H1 (cell line): ENCODE measurements around the gene KCNB1. TPM values are rescaled to one million over a fixed set of nuclear protein-coding genes. Genes with fewer than 3 reads are reported as not detected.

Experiments
- CTCF ChIA-PET: fragments of 300-600 bp; sonication (Branson Sonifier 250); formaldehyde crosslinking; loops from one replicate; lab custom pipeline; 2021; ENCODE audit not compliant: partially characterized antibody; lab: Charles Lee
- POLR2A ChIA-PET: fragments of 300-600 bp; sonication (Branson Sonifier 250); formaldehyde crosslinking; loops from one replicate; lab custom pipeline; 2021; ENCODE audit warnings: inconsistent platforms; ENCODE audit not compliant: partially characterized antibody; lab: Charles Lee
- DNase-seq, 2 experiments: peaks; one replicate each; pipeline versions ENCODE4 v3.0.0 to v3.0.0-alpha.2; 2010 to 2022; ENCODE audit warnings: low spot score in 2 of 2, low read depth in 1 of 2, mixed read lengths in 1 of 2
- FAIRE-seq: peaks from 2 replicates; lab custom pipeline; 2011; peaks lifted over from hg19 to GRCh38; lab: Jason Lieb, UNC
- H2AFZ ChIP-seq: 2 replicates; pipeline ENCODE4 v1.8.1; 2012; ENCODE audit warnings: low read length, inconsistent platforms
- H2AK5ac ChIP-seq: 2 replicates; pipeline ENCODE4 v1.6.1; 2013; ENCODE audit warnings: low read depth, low read length
- H2BK120ac ChIP-seq: replicated peaks from 2 replicates; pipeline ENCODE3; 2013; ENCODE audit warnings: low read depth, low read length, inconsistent platforms
- H2BK12ac ChIP-seq: 2 replicates; pipeline ENCODE4 v1.6.1; 2013; ENCODE audit warnings: low read depth, low read length
- H2BK15ac ChIP-seq: 2 replicates; pipeline ENCODE4 v1.6.1; 2013; ENCODE audit warnings: low read length
- H2BK20ac ChIP-seq: 2 replicates; pipeline ENCODE4 v1.6.1; 2013; ENCODE audit warnings: low read length
- H2BK5ac ChIP-seq: 2 replicates; pipeline ENCODE4 v1.6.1; 2013; ENCODE audit warnings: low read depth, low read length
- H3K14ac ChIP-seq: 2 replicates; pipeline ENCODE4 v1.6.1; 2013; ENCODE audit warnings: inconsistent platforms; ENCODE audit not compliant: insufficient read length
- H3K18ac ChIP-seq: 2 replicates; pipeline ENCODE4 v1.6.1; 2013; ENCODE audit warnings: low read length; ENCODE audit errors: extremely low read depth
- H3K23ac ChIP-seq: 2 replicates; pipeline ENCODE4 v1.6.1; 2013; ENCODE audit warnings: inconsistent platforms; ENCODE audit not compliant: insufficient read length
- H3K23me2 ChIP-seq: 2 replicates; pipeline ENCODE4 v1.6.1; 2013; ENCODE audit warnings: low read depth, low read length
- H3K27ac ChIP-seq: 2 replicates; pipeline ENCODE4 v1.6.1; 2011; ENCODE audit warnings: low read depth, low read length, inconsistent platforms
- H3K27me3 ChIP-seq, 4 experiments: replicated peaks in 1 of 4; 1 replicate in 1 of 4; 2 replicates in 3 of 4; pipeline versions ENCODE4 v1.6.1 to v1.8.1; 2011 to 2013; ENCODE audit warnings: low read length in 3 of 4, mild to moderate bottlenecking in 3 of 4, inconsistent platforms in 2 of 4, mixed read lengths in 2 of 4, moderate library complexity in 1 of 4; ENCODE audit not compliant: control insufficient read depth in 3 of 4, insufficient read depth in 3 of 4; ENCODE audit errors: extremely low read depth in 1 of 4
- H3K36me3 ChIP-seq, 4 experiments: 2 replicates each; pipeline versions ENCODE4 v1.6.1 to v1.8.1; 2011 to 2013; ENCODE audit warnings: mild to moderate bottlenecking in 4 of 4, low read length in 3 of 4, moderate library complexity in 2 of 4, control low read depth in 1 of 4, inconsistent platforms in 1 of 4; ENCODE audit not compliant: insufficient read depth in 4 of 4, control insufficient read depth in 2 of 4
- H3K4ac ChIP-seq: replicated peaks from 2 replicates; pipeline ENCODE3; 2013; ENCODE audit warnings: low read length, low read depth, mixed read lengths, inconsistent platforms; ENCODE audit not compliant: insufficient read length
- H3K4me1 ChIP-seq, 4 experiments: replicated peaks in 1 of 4; 1 replicate in 1 of 4; 2 replicates in 3 of 4; pipeline versions ENCODE4 v1.6.1 to v1.8.1; 2011 to 2013; ENCODE audit warnings: low read length in 3 of 4, inconsistent platforms in 2 of 4, mixed read lengths in 1 of 4; ENCODE audit not compliant: insufficient read depth in 4 of 4, control insufficient read depth in 3 of 4
- H3K4me2 ChIP-seq, 2 experiments: 2 replicates each; pipeline versions ENCODE4 v1.6.1 to v1.8.1; 2011 to 2013; ENCODE audit warnings: low read depth in 2 of 2, low read length in 2 of 2, control low read depth in 1 of 2, inconsistent platforms in 1 of 2, mild to moderate bottlenecking in 1 of 2; ENCODE audit not compliant: insufficient read depth in 1 of 2
- H3K4me3 ChIP-seq, 4 experiments: fragments of 200-600, 300-600 bp in 1 of 4; sonication (generic), shearing (Covaris generic), sonication (Bioruptor Twin) in 1 of 4; 2 replicates each; pipeline versions ENCODE4 v1.5.1 to v1.8.1; 2011 to 2016; ENCODE audit warnings: low read length in 4 of 4, low read depth in 3 of 4, control low read depth in 2 of 4, inconsistent platforms in 2 of 4, mild to moderate bottlenecking in 2 of 4, mixed read lengths in 1 of 4, moderate library complexity in 1 of 4; ENCODE audit not compliant: insufficient read depth in 2 of 4; ENCODE audit errors: extremely low read depth in 1 of 4
- H3K56ac ChIP-seq: replicated peaks from 2 replicates; pipeline ENCODE3; 2013; ENCODE audit warnings: low read depth, mild to moderate bottlenecking, mixed read lengths, low read length, inconsistent platforms; ENCODE audit not compliant: insufficient read length
- H3K79me1 ChIP-seq: 2 replicates; pipeline ENCODE4 v1.6.1; 2013; ENCODE audit warnings: low read depth, low read length, control low read depth
- H3K79me2 ChIP-seq, 2 experiments: 2 replicates each; pipeline versions ENCODE4 v1.6.1 to v1.8.1; 2012 to 2013; ENCODE audit warnings: low read length in 2 of 2, mild to moderate bottlenecking in 2 of 2, inconsistent platforms in 1 of 2; ENCODE audit not compliant: insufficient read depth in 2 of 2, control insufficient read depth in 1 of 2
- H3K9ac ChIP-seq, 4 experiments: replicated peaks in 1 of 4; 1 replicate in 1 of 4; 2 replicates in 3 of 4; pipeline versions ENCODE4 v1.6.1 to v1.8.1; 2011 to 2013; ENCODE audit warnings: low read depth in 3 of 4, low read length in 3 of 4, control low read depth in 2 of 4, mild to moderate bottlenecking in 2 of 4, moderate library complexity in 2 of 4, inconsistent platforms in 1 of 4; ENCODE audit errors: extremely low read depth in 1 of 4
- H3K9me3 ChIP-seq, 2 experiments: 2 replicates each; pipeline versions ENCODE4 v1.6.1 to v1.8.1; 2012 to 2013; ENCODE audit warnings: mild to moderate bottlenecking in 2 of 2, moderate library complexity in 2 of 2, control low read depth in 1 of 2, inconsistent platforms in 1 of 2, low read depth in 1 of 2, low read length in 1 of 2, mixed read lengths in 1 of 2; ENCODE audit not compliant: insufficient read depth in 2 of 2
- H4K20me1 ChIP-seq, 2 experiments: replicated peaks in 1 of 2; 2 replicates each; pipeline versions ENCODE3 to v1.8.1; 2011 to 2013; ENCODE audit warnings: inconsistent platforms in 2 of 2, low read length in 2 of 2, mild to moderate bottlenecking in 1 of 2; ENCODE audit not compliant: insufficient read depth in 2 of 2, control insufficient read depth in 1 of 2
- H4K5ac ChIP-seq: 2 replicates; pipeline ENCODE4 v1.6.1; 2013; ENCODE audit warnings: low read length, low read depth, mixed read lengths, inconsistent platforms; ENCODE audit not compliant: insufficient read length
- H4K8ac ChIP-seq: 2 replicates; pipeline ENCODE4 v1.8.0; 2013; ENCODE audit warnings: mild to moderate bottlenecking, moderate library complexity, low read length, inconsistent platforms; ENCODE audit not compliant: insufficient read depth; ENCODE audit errors: extremely low read depth
- H4K91ac ChIP-seq: replicated peaks from 2 replicates; pipeline ENCODE3; 2013; ENCODE audit warnings: low read length, mixed read lengths, inconsistent platforms; ENCODE audit not compliant: insufficient read length
- BCL11A ChIP-seq, 2 experiments: IDR thresholded peaks; one replicate each; pipeline ENCODE4 v1.6.1; 2011; ENCODE audit warnings: low read depth in 2 of 2, low read length in 2 of 2, mild to moderate bottlenecking in 2 of 2
- FOSL1 ChIP-seq: IDR thresholded peaks from 2 replicates; pipeline ENCODE4 v1.6.1; 2011; ENCODE audit warnings: mild to moderate bottlenecking, low read depth, low read length, moderate library complexity; ENCODE audit not compliant: insufficient read depth
- HDAC2 ChIP-seq, 2 experiments: fragments of 300-600 bp in 1 of 2; sonication (generic) in 1 of 2; IDR thresholded peaks; 2 replicates each; pipeline ENCODE4 v1.6.1; 2011 to 2012; ENCODE audit warnings: low read depth in 2 of 2, low read length in 2 of 2, mild to moderate bottlenecking in 2 of 2, moderate library complexity in 2 of 2, borderline replicate concordance in 1 of 2, inconsistent platforms in 1 of 2
- HDAC6 ChIP-seq: IDR thresholded peaks from one replicate; pipeline ENCODE4 v1.7.1; 2012; ENCODE audit warnings: low read depth, mild to moderate bottlenecking, inconsistent platforms, low read length, moderate library complexity
- MAFK ChIP-seq: IDR thresholded peaks from 2 replicates; pipeline ENCODE4 v1.6.1; 2012; ENCODE audit warnings: low read depth, mild to moderate bottlenecking, improper control_type of control experiment, low read length
- SIRT6 ChIP-seq: IDR thresholded peaks from one replicate; pipeline ENCODE4 v1.7.1; 2012; ENCODE audit warnings: low read length, inconsistent platforms
- SP1 ChIP-seq: IDR thresholded peaks from 2 replicates; pipeline ENCODE4 v1.6.1; 2011; ENCODE audit warnings: low read depth, low read length
- TAF1 ChIP-seq: IDR thresholded peaks from 2 replicates; pipeline ENCODE4 v1.6.1; 2011; ENCODE audit warnings: mild to moderate bottlenecking, low read depth, low read length
- TAF7 ChIP-seq: optimal IDR thresholded peaks from 2 replicates; pipeline ENCODE3; 2011; ENCODE audit warnings: low read depth, mild to moderate bottlenecking, inconsistent platforms, low read length, moderate library complexity, borderline replicate concordance
- TCF12 ChIP-seq: IDR thresholded peaks from 2 replicates; pipeline ENCODE4 v1.6.1; 2011; ENCODE audit warnings: low read depth, mild to moderate bottlenecking, low read length
- TEAD4 ChIP-seq: IDR thresholded peaks from 2 replicates; pipeline ENCODE4 v1.6.1; 2012; ENCODE audit warnings: low read depth, low read length, inconsistent platforms, mixed read lengths
- WGBS, 2 experiments: shearing (Covaris generic) in 1 of 2; methylation state at CpG; one replicate each; pipeline versions ENCODE4 v1.1.6 to v1.1.7; 2013 to 2015; ENCODE audit warnings: low lambda C conversion rate in 2 of 2, mixed read lengths in 2 of 2, inconsistent platforms in 1 of 2, low coverage in 1 of 2, missing lambda C conversion rate in 1 of 2; ENCODE audit not compliant: insufficient replicate concordance in 2 of 2, insufficient coverage in 1 of 2, insufficient read length in 1 of 2; ENCODE audit errors: extremely low coverage in 1 of 2, missing lambda C conversion rate in 1 of 2; 5-methylcytosine and 5-hydroxymethylcytosine counted together
- polyA plus RNA-seq, 7 experiments: library from polyadenylated mRNA; depleted of rRNA in 3 of 7; stranded (reverse) in 5 of 7; unstranded in 2 of 7; fragments of >200 nt in 5 of 7; fragments of 200-250 nt in 2 of 7; gene quantifications; 1 replicate in 5 of 7; 2 replicates in 1 of 7; 4 replicates in 1 of 7; pipeline versions ENCODE4 v1.2.1 to v1.2.3, GENCODE V29; 2011 to 2013; ENCODE audit warnings: missing spikeins in 2 of 7, mixed read lengths in 2 of 7
- total RNA-seq: library from RNA; stranded (reverse); fragmentation: NEBNext Ultra II Directional; extraction: Animal tissue kit (Norgen Biotek cat#: 25700); gene quantifications from 2 replicates; pipeline ENCODE4 v1.2.1, GENCODE V29; 2021
- TF ChIP-seq, protein P1 (sequence below): IDR thresholded peaks from 2 replicates; pipeline ENCODE4 v1.6.1; 2012; ENCODE audit warnings: inconsistent platforms
- TF ChIP-seq, protein P2 (sequence below): IDR thresholded peaks from 2 replicates; pipeline ENCODE4 v1.6.1; 2011; ENCODE audit warnings: low read length, improper control_type of control experiment

Gene KCNB1
- total and polyA plus RNA-seq, 2 of the 8 experiments (the other 6 are each of a cell fraction or from before 2014, with no cell fraction given), result 0.58 to 0.67 TPM

DNA sequence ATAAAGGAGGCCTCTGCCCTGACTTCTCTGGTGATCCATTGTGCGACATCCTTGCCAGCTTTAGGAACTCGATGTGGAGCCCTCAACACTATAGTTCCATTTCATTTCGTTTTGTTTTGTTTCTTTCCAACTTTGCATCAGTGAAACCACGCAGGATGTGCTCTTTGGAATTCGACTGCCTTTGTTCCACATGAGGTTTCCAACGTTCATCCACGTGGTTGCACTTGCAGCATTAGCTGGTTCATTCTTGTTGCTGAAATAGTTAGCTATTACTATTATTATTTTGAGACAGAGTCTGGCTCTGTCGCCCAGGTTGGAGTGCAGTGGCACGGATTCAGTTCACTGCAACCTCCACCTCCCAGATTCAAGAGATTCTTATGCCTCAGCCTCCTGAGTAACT, 143.3 kb downstream of the KCNB1 start:
- Histone ChIP-seq H3K18ac (no peak overlapping the region), H2BK120ac (no peak overlapping the region), H3K23ac (no peak overlapping the region), H3K27ac (no peak overlapping the region), H3K36me3 (no peaks in the 10 kb centered on the region), H4K5ac (no peak overlapping the region), H2BK15ac (no peak overlapping the region), H2BK5ac (no peak overlapping the region), H2AFZ (no peak overlapping the region), H3K9ac (no peak overlapping the region), H3K14ac (no peak overlapping the region), H3K4ac (no peak overlapping the region), H2AK5ac (no peak overlapping the region), H3K56ac (no peak overlapping the region), H2BK20ac (no peak overlapping the region), H3K4me3 (no peak overlapping the region), H4K20me1 (no peaks in the 10 kb centered on the region), H3K27me3 (no peaks in the 10 kb centered on the region), H4K91ac (no peak overlapping the region), H2BK12ac (no peak overlapping the region), H4K8ac (no peak overlapping the region), H3K79me2 (no peaks in the 10 kb centered on the region), H3K23me2 (0 out of 2 replicates have a peak, but pooled peaks cover 2% of the 10 kb centered on the region), H3K79me1 (no peaks in the 10 kb centered on the region), H3K4me2 (no peak overlapping the region), H3K9me3 (no peaks in the 10 kb centered on the region), H3K4me1 (no peaks in the 10 kb centered on the region)
- POLR2A ChIA-PET, result interaction anchor here (0.7 kb wide), 1 partner anchor 41 kb away, joined by 3 read pairs; no protein-coding TSS in a partner anchor
- FAIRE-seq, result no peak
- CTCF ChIA-PET, result interaction anchor here (1.2 to 13.1 kb wide), 6 partner anchors 46 to 144 kb away, joined by 3 to 126 read pairs (median 3); partner anchors contain the start of gene KCNB1
- no peak for DNase-seq
- WGBS, 2 experiments, result 82% methylated on average over 9 of the region's 9 CpGs; no CpG with 5 or more reads in 1 of the 2 experiments
- TF ChIP-seq HDAC6 (no peak), TEAD4 (no peak), TAF1 (no peak), HDAC2 (IDR thresholded peaks at IDR 0.05; ENCODE audit: borderline replicate concordance in 1 of 2, low read depth in 2 of 2, low read length in 2 of 2) (no peak), SIRT6 (no peak), MAFK (no peak), SP1 (no peak), TAF7 (no peak), BCL11A (IDR thresholded peaks at IDR 0.05; ENCODE audit: low read depth in 2 of 2, low read length in 2 of 2) (no peak), FOSL1 (no peak), TCF12 (no peak)
- TF ChIP-seq, protein P1, sequence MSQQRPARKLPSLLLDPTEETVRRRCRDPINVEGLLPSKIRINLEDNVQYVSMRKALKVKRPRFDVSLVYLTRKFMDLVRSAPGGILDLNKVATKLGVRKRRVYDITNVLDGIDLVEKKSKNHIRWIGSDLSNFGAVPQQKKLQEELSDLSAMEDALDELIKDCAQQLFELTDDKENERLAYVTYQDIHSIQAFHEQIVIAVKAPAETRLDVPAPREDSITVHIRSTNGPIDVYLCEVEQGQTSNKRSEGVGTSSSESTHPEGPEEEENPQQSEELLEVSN, result no peak
- TF ChIP-seq, protein P2, sequence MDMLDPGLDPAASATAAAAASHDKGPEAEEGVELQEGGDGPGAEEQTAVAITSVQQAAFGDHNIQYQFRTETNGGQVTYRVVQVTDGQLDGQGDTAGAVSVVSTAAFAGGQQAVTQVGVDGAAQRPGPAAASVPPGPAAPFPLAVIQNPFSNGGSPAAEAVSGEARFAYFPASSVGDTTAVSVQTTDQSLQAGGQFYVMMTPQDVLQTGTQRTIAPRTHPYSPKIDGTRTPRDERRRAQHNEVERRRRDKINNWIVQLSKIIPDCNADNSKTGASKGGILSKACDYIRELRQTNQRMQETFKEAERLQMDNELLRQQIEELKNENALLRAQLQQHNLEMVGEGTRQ, result no peak
